Bone marrow (tissue), 2 donors: ENCODE results near the gene MAGI1.

Experiments
- DNase-seq, 2 donors: peaks; one replicate each; lab custom pipeline; 2025; lab: John Stamatoyannopoulos, UW

MAGI1 gene

DNA sequence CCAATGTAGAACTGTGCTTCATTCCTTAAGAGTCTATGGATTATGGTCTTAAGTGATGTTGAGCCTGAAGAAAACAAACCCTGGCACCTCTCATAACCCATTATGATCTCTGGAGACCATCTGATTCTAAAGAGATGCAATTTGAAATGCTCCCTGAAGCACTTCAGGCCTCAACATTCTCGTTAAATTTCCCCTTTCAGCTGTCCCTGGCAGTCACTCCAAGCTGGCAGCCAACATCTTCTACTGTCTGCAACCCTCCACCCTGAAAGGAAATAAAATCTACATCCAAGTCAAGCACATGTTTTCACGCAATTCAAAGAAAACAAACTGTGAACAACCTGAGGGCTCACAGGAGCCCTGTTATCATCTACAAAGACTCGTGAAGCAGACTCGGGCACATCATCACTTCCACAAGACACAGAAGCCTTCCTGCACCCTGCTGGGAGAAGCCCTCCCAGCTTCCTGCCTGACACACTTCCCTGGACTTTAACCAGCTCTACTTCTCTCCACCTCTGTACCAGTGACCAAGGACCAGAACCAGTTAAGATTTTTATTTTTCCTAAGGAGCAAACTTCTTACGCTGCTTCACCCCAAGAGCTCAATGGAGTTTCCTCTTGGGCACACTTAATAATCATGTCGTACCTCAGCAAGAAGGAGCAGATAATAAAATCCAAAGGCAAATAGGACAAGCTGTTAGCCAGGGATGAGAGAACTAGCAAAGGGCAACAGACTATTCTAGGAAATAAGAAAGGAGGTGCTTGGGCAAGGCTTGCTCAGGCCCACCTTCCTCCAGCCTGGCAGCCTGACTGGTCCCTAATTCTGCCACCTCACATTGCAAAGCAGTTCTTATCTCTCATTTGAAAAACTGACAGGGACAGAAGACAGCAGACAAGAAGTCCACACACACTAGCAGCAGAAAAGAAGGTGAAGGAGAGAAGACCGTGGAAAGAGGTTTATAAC is 67.1 kb downstream of the MAGI1 start:
- no peak for DNase-seq

DNA sequence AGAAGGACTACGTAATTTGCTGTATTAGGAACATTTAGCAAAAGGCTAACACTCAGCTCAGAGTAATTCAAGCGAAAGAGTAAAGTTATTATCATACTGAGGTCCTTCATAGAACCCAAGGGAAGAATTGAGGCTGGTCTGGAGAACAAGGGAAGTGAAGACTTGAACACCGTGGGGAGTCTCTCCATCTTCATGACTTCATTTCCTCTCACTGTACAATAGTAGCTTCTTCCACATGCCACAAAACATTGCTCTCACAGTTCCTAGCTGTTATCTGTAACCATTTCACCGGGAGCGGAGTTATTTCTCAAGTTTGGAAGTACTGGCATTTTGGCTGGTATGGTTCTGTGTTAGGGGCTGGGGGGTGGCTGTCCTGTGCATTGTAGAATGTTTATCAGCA is 69.7 kb downstream of the MAGI1 start:
- DNase-seq: no peak

DNA sequence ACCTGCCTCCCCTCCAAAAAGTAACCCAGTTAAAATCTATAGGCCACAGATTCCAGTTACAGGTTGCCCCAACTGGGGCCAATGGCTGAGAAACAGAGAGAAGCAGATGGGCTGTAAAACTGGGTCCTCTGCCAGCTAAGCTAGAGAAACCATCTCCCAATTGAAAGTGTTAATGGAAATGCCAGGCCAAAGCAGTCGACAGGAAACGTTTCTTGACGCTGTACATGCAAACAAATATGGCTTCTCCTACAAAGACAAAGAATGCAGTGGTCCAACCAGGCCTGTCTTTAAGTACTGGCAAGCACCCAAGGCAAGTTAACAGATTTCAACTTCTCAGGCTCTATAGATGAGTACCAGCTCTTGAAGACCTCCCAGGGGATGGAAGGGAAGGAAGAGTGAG is 71.3 kb downstream of the MAGI1 start:
- DNase-seq: no peak

DNA sequence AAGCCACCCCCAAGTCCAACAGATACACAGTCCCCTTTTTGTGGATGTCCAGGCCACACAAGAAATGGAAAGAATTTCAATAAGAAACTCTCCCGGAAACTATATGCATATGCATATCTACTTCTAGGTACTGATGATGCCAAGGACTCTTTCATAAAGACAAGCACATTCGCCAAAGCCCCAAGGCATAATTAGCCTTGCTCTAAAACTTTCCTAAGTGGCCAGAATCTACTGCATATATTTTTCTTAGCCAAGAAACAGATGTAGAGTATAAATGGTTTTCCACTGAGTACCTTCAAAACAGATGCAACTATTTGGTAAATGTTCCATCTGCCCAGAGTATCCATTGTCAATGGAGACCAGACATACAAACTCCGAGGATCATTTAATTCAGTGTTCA is 73.9 kb downstream of the MAGI1 start:
- no peak for DNase-seq

DNA sequence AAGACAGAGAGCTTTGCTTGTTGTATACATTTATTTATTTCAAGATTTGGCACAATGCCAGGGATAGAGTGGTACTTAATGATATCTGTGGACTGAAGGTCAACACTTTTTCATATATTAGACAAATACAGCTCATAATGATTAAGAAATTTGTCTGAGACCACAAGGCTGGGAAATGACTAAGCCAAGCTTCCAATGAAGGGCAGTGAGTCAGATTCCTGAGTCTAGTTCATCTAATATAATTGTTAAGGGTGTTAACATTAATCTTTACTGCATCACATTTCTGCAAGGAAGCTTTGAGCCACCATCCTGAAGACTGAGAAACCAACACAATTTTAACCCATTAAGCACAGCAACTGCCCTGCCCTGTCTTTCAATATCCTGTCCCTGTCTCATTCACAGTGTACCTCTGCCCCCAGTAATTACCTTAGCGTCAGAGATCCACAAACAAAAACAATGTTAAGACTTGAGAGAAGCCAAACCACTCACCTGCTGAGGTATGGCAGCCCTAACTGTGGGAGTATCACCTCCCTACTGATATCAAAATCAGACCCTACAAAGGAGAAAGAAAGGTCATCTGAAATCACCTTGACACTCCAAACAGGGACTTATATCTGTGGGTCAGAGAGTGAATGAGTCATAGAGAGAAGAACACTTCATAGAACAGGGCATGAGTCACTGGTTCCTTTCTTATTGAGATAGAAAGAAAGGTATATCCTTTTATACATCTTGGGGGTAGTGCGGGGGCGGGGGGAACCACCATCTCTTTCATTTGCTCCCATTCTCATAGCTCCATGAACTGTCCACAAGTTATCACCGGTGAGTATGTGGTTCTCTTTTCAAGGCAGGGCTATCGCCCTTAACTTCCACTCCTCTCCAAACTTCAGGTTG is 74.7 kb downstream of the MAGI1 start:
- DNase-seq: no peak

DNA sequence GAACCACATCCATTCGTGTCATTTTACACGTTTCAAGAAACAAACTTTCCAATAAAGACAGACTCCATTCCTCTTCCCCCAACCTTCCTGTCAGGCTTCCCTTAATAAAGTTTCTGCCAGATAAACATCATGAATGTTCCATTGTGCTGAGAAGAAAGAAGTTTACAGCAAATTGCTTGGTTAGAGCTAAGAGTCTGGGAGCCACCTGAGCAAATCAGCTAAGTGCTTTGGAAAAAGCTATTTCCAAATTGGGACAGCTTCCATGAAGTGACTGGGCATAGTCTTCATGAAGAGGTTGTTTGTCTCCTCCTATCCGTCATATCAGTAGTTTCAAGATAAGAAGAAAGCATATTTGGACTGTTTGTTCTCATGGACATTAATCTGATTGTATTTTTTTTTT is 77.0 kb downstream of the MAGI1 start:
- DNase-seq: no peak

DNA sequence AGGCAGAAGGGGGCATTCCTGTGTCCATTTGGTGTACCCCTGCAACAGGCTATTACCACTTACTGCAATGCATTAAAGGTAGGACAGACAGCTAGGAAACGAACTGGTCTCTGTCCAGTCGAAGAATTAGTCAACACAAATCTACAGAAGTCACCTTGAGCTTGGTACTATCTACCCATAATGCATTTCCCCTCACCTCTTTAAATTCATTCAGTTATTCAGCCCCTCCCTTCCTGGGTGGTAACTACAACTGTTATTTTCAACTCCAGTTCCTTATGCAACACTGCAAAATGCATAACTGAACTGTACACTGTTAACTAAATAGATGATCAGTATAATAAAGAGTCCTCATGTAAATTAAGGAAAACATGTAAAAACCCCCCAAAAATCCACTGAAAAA is 77.6 kb downstream of the MAGI1 start:
- DNase-seq: no peak

DNA sequence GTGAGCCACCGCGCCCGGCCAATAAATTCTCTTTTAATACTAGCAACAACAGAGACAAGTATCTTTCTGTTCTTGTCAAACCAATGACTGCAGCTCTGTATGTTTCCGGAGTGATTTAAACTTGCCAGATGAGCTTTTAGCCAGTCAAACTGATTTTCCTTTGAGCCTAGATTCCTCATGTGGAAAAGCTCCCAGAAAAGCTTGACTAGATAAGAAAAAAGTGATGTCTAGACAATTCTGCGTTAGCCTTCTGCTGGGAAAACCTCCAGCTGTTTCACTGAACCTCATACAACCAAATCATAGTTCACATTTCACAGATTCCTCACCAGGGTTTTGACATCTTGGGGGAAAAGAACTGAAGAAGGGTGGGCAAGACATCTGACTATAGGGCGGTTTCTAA is 78.6 kb downstream of the MAGI1 start:
- DNase-seq: no peak

DNA sequence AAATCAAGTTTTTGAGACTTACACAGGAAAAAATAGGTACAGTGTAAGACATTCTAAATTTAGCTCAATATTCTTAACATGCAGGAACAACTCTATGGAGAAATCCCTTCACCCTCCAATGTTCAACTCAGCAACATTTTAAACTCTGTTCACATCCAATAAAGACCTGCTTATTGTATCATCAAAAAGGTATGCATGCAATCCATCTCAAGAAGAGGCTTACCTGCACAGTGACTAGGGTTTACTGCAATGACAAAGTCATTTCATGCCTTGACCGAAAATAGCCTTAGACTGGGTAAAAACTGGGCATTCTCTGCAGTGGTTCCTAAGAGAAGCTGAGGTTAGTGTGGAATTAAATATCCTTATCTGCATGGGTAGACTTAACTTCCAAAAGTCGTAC is 80.5 kb downstream of the MAGI1 start:
- DNase-seq: no peak

DNA sequence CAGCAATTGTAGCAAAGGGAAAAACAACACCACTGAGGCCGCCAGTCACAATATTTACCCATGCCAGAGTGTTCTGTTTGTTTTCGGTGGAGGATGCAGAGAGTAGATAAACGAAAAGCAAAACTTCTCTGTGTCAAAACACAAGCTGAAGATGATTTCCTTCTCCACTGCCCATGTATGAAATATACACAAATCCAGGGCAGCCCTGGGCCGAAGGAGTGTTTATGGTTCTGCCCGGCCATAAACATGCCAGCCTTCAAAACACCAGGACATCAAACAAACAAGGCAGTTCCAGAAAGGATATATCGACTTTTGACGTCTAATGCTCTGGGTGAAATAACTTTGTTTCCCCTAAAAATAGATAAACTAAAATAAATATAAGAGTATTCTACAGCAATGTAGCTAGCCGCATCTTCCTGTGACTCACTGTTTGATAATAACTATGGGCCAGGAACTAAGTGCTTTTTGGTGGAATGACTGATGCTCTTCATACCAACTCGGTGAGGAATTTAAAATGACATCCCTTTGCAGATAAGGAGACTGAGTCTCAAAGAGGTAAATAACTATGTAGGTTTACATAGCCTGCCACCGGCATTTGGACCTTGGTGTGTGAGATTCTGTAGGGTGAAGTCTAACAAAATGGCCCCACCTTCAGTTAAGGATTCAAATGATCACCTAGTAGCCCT is 82.8 kb downstream of the MAGI1 start:
- no peak for DNase-seq

DNA sequence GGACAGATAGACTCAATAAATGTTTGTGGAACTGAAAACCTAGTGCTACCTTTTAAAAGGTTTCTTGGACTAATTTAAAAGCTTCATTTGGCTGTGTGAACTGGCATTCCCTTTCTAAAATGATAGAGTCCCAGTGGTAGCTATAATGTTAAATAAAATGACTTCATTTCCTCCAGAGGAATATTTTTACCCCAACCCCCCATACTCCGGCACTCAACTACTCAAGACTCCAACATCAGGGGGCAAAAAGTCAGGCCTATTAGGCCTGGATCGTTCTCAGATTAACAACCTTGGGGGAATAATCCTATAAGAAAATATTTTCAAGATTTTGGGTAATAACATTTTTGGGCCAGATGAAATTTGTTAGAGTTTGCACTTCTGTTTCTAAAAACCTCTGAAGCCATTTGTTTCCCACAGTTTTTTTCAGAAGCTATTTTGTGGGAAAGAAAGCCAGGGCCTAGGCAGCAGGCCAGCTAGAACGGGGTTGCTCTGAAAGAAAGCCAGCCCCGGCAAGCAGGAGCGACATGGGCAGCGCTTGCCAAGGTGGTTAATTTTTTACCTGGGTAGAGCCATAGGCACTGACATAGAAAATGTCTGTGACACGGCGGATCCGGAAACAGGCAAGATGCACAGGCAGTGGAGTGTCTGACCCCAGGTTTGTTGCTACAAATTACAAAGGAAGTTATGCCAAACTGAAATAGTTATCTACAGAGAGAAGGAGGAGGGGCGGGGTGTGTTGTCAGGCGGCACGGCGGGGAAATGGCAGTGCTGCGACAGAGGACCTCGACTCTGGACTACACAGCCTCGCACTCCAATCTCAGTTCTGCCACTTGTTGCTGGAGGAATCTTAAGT is 84.6 kb downstream of the MAGI1 start:
- no peak for DNase-seq

DNA sequence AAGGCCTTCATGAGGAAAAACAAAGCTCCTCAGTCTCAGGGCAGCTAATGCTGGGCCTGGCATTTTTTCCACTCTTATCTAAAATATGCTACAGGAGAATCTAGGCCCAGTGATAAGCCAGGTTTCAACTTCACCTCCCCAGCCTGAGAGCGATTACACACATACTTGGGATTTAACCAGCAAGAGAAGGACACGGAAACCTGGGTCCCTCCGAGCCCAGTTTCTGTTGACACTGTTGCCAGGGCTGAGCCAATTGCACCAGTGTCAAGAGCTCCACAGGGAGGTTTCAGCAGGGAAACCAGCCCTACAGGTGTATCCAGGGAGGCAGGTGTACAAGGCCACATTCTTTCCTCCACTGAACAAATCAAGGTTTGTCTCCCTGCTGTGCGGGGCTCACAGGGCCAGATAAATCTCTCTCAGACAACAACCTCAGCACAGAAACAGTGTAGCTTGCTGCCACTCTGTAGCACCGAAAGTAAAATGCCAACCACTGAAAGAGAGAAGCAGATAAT is 85.4 kb downstream of the MAGI1 start:
- DNase-seq: no peak

DNA sequence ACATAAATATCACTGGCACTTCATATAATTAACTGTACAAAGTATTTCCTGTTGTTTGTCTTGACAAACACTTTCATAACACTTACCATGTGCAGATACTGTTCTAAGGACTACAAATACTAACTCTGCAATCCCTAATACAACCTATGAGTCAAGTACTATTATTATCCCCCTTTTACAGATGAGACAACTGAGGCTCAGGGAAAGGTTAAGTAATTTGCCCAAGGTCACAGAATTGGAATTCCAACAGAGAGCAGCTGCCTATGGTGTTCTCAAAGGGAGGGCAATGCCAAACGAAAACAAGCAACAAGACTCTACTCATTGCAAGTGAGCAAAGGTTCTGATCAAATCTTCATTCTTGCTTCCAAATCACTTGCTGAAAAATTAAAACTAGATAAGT is 85.9 kb downstream of the MAGI1 start:
- no peak for DNase-seq

DNA sequence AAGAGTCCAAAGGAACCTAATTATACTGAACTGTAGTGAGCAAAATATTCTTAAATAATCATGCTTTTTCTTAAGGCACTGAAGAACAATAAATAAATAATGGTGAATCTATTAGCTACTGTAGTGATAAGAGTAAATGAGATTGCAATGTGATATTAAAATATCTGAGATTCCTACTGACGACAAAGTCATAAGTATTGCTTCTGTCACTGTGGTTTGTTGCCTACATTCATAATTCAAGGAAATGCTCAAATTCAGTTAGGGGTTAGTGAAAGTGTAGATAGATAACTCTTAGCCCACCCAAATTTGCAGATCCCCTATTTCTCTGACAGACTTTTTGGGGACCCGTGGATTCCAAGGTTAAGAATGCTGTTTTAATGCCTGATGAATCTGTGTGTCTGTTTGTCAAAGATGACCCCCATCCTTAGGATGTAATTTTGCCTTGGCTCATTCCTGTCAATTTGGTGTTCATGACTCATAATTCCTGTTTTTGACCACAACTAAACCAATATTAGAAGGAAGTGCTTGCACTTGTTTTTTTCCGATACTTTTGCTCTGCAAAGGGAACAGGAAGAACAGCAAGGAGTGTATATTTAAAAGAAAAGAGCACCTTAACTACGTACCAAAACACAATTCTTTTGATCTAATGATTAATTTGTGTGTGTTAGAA is 86.7 kb downstream of the MAGI1 start:
- no peak for DNase-seq

DNA sequence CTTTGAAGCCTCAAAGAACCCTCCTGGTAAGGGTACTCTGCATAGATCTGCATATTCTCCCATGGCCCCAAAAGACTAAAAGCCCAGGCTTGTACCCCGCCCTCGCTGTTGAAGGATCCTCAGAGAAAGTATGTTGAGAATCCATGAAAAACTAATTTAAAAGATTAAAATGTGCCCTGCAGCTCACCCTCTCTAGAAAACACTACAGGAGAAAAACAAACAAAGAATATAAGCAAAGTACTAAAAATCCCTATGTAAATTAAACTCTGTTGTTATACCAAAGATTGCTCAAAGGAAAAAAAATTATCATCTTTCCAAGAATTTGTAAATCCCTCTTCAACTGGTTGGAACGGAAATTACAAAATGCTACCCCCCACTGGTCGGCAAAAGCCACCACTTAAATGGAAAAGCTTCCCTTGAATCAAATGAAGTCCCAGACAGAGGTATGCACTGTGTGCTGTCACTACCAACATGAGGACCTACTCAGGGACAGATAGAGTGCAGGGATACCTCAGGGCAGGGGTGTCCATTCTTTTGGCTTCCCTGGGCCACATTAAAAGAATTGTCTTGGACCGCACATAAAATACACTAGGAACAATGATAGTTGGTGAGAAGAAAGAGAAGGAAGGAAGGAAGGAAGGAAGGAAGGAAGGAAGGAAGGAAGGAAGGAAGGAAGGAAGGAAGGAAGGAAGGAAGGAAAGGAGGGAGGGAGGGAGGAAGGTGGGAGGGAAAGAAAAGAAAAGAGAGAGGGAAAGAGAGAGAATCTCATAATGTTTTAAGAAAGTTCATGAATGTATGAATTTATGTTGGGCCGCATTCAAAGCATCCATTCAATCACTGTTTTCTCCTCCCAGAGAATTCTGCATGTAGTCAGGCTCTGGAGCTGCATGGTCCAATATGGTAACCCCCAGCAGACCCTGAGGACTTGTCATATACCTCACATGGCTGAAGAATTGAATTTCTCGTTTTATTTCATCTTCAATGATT is 88.1 kb downstream of the MAGI1 start:
- DNase-seq: no peak

DNA sequence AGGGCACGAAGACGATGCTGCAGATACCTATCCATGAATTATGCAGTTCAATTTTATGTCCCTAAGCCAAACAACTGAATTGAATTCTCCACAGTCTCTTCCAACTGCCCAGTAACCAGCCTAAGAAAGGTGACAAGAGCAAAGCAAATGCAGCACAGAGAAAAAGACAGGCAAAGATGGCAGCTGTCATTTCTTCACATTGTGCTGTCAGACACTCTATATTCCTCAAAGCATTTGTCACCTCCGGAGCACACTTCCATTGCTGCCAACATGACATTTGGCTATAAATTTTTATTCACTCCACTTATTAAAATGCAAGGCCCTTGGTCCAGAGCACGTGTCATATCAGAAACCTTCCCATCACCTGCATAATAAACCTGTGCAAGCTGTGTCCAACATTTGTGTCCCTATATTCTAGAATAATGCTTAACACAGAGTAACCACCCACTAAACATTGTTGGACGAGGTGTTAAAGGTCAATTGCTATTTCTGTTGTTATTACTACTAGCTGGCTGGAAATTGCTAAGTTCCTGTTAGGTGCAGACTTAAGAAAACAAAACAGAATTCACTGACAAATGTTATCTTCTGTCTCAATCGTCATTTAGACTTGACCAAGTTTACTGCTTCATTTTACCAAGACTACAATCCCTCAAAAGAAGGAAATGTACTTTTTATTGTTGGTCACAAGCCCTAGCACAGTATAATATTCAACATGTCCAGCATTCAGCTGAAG is 89.7 kb downstream of the MAGI1 start:
- no peak for DNase-seq

DNA sequence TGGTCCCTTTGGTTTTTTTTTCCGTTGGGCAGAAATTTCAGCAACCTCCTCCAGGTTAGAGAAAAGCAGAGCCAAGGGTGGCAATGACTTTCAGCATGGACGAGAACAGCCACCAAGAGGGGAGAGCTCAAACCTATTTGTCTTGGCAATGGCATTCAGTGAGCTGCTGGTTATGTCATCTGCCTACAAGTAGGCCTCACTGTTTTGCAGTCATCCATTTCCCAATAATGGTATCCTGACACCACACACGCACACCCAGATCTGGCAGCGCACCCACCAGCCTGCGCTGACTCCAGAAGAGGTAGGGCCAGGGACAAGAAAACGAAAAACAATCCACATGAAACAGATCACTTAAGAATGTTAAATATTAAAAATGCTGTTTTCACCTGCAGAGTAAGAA is 92.3 kb downstream of the MAGI1 start:
- DNase-seq: no peak

DNA sequence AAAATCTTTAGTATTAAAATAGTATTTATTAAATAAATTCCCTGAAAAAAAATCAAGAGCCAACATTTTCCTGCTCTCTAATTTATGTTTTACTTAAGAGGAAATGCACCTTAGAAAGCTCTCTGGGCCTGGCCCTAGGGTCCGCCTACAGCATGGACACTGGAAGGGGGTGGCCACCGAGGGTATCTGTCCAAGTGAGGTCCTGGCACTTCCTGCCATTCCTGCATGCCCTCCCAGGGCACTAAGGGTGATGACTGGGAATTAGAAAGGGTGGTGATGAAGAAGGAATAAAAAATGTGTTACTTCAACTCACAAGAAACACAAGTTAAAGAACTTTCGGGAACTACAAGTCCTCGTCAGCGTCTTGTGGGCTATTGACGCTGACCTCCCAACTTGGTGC is 92.8 kb downstream of the MAGI1 start:
- DNase-seq: no peak

DNA sequence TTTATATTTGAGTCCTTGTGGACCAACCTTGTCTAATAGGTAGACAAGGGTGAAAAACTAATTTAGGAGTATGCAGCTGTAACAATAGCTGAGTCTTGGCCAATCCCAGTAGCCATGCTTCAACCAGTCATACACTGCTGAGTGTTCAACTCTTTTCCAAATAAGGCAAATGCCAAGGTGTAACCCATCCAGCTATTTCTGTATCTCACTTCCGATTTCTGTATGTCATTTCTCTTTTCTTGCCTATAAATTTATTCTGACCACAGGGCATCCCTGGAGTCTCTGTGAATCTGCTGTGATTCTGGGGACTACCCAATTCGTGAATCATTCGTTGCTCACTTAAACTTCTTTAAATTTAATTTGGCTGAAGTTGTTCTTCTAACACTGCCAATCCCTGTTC is 93.2 kb downstream of the MAGI1 start:
- no peak for DNase-seq
